ENCODE results near the gene ZNF772. TPM values are rescaled to one million over a fixed set of nuclear protein-coding genes. Genes with fewer than 3 reads are reported as not detected.

The ZNF772 gene
- polyA plus RNA-seq, 3 donors, result 0.32 to 1.2 (median 0.99) TPM

- H3K4me3 ChIP-seq (replicated peaks in 1 of 3; ENCODE audit: low read depth in 2 of 3, low read length in 3 of 3), result peak overlapping the region in 1 of 3 experiments; percentile 20
- Mint-ChIP-seq H3K4me1 (no peaks in the 10 kb centered on the region), H3K4me3 (no peak overlapping the region), H3K27me3 (ENCODE audit: low read depth in 3 of 3) (peaks cover 0 to 2% (median 0%) of the 10 kb centered on the region in 3 donors), H3K9me3 (peaks cover 48 to 83% (median 71%) of the 10 kb centered on the region in 7 donors), H3K27ac (no peak overlapping the region), H3K36me3 (peaks cover 37 to 42% of the 10 kb centered on the region in 2 donors)
- H3K4me1 ChIP-seq (ENCODE audit: control insufficient read depth in 1 of 2, insufficient read depth in 2 of 2, low read length in 2 of 2), result no peaks in the 10 kb centered on the region
- H3K9me3 ChIP-seq (replicated peaks in 1 of 2; ENCODE audit: control insufficient read depth in 1 of 2, insufficient read depth in 1 of 2, low read length in 2 of 2), result peaks cover 78 to 82% of the 10 kb centered on the region in 2 donors
- intact Hi-C loops (cut with micrococcal nuclease), result no loop called here
- H3K4me2 ChIP-seq (replicated peaks; ENCODE audit: extremely low read depth, low read length, poor library complexity, severe bottlenecking), result no peak overlapping the region
- peaks cover 0 to 42% of the 10 kb centered on the region in 2 donors for H3K36me3 ChIP-seq (replicated peaks in 1 of 2; ENCODE audit: control insufficient read depth in 1 of 2, insufficient read depth in 2 of 2, low read length in 2 of 2)
- WGBS (ENCODE audit: insufficient coverage), result 83% methylated on average over 2 of the region's 7 CpGs
- no peak overlapping the region for H2AFZ ChIP-seq (ENCODE audit: insufficient read depth, low read depth, low read length, poor library complexity, severe bottlenecking)
- no peak for DNase-seq
- H4K20me1 ChIP-seq (ENCODE audit: insufficient read depth, low read length), result no peaks in the 10 kb centered on the region
- H3K9ac ChIP-seq (ENCODE audit: insufficient read depth, low read length, poor library complexity, severe bottlenecking), result no peak overlapping the region
- no peak overlapping the region for H3K27ac ChIP-seq (ENCODE audit: low read depth in 1 of 2, low read length in 2 of 2)
- H3K79me2 ChIP-seq (ENCODE audit: insufficient read depth, low read length), result no peaks in the 10 kb centered on the region
- no peaks in the 10 kb centered on the region for H3K27me3 ChIP-seq (ENCODE audit: control insufficient read depth in 2 of 2, insufficient read depth in 2 of 2, low read length in 2 of 2)
- no peak for TF ChIP-seq CTCF (IDR thresholded peaks at IDR 0.05)
These were observed 35.2 kb downstream of the ZNF772 start for GRCh38 chr19:57441979-57442752.

GRCh38 chr19:57438925-57439324, 38.4 kb downstream of the ZNF772 start:
- no peaks in the 10 kb centered on the region for H4K20me1 ChIP-seq (ENCODE audit: insufficient read depth, low read length)
- no peak for DNase-seq
- intact Hi-C loops (cut with micrococcal nuclease), result loop anchor here (5.0 to 10.0 kb wide), 3 partner anchors 38 to 74 kb away; partner anchors contain the start of genes TRAPPC2B (in 1 of the 2), ZNF419 (in 1 of the 2), ZNF547 (in 1 of the 2) and ZNF772 (in 1 of the 2)
- no peak overlapping the region for H2AFZ ChIP-seq (ENCODE audit: insufficient read depth, low read depth, low read length, poor library complexity, severe bottlenecking)
- no peak overlapping the region for H3K27ac ChIP-seq (ENCODE audit: low read depth in 1 of 2, low read length in 2 of 2)
- Mint-ChIP-seq H3K9me3 (peaks cover 40 to 69% (median 57%) of the 10 kb centered on the region in 7 donors), H3K4me1 (peaks cover 22% of the 10 kb centered on the region), H3K27me3 (ENCODE audit: low read depth in 3 of 3) (peaks cover 0 to 2% (median 2%) of the 10 kb centered on the region in 3 donors), H3K4me3 (no peak overlapping the region), H3K36me3 (peaks cover 26 to 40% of the 10 kb centered on the region in 2 donors), H3K27ac (no peak overlapping the region)
- no peak overlapping the region for H3K9ac ChIP-seq (ENCODE audit: insufficient read depth, low read length, poor library complexity, severe bottlenecking)
- H3K4me2 ChIP-seq (replicated peaks; ENCODE audit: extremely low read depth, low read length, poor library complexity, severe bottlenecking), result no peak overlapping the region
- H3K79me2 ChIP-seq (ENCODE audit: insufficient read depth, low read length), result peaks cover 13% of the 10 kb centered on the region
- H3K36me3 ChIP-seq (replicated peaks in 1 of 2; ENCODE audit: control insufficient read depth in 1 of 2, insufficient read depth in 2 of 2, low read length in 2 of 2), result peaks cover 0 to 30% of the 10 kb centered on the region in 2 donors
- no peak overlapping the region for H3K4me3 ChIP-seq (replicated peaks in 1 of 3; ENCODE audit: low read depth in 2 of 3, low read length in 3 of 3)
- 95% methylated on average over 7 of the region's 9 CpGs for WGBS (ENCODE audit: insufficient coverage)
- H3K9me3 ChIP-seq (replicated peaks in 1 of 2; ENCODE audit: control insufficient read depth in 1 of 2, insufficient read depth in 1 of 2, low read length in 2 of 2), result peaks cover 48 to 60% of the 10 kb centered on the region in 2 donors
- H3K27me3 ChIP-seq (ENCODE audit: control insufficient read depth in 2 of 2, insufficient read depth in 2 of 2, low read length in 2 of 2), result no peaks in the 10 kb centered on the region
- H3K4me1 ChIP-seq (ENCODE audit: control insufficient read depth in 1 of 2, insufficient read depth in 2 of 2, low read length in 2 of 2), result peaks cover 13 to 20% of the 10 kb centered on the region in 2 donors
- TF ChIP-seq CTCF (IDR thresholded peaks at IDR 0.05), result no peak
